Panc1 (cell line): ENCODE data around the gene BMX. TPM values are rescaled to one million over a fixed set of nuclear protein-coding genes. Genes with fewer than 3 reads are reported as not detected.

Experiments
- ATAC-seq: fragments of 200-7000 bp; cut with Tn5 transposase; 2 replicates; pipeline ENCODE4 v1.9.1; 2020; ENCODE audit warnings: mild to moderate bottlenecking, moderate library complexity
- BruUV-seq: library from RNA; stranded (reverse); fragments of 400-500 nt; replicated peaks from 2 replicates; lab custom pipeline; 2021; lab: Mats Ljungman, UMichigan
- CTCF ChIA-PET: fragments of 300-600 bp; sonication (Branson Sonifier 250); formaldehyde crosslinking; loops from one replicate; lab custom pipeline; 2022; ENCODE audit warnings: antibody characterized with exemption; lab: Charles Lee
- POLR2A ChIA-PET: fragments of 300-600 bp; sonication (Branson Sonifier 250); formaldehyde crosslinking; loops from one replicate; lab custom pipeline; 2022; ENCODE audit warnings: antibody characterized with exemption; lab: Charles Lee
- DNase-seq: peaks from one replicate; pipeline ENCODE4 v3.0.0-alpha.2; 2010; ENCODE audit warnings: low read depth, low spot score
- H3K27ac ChIP-seq: 2 replicates; pipeline ENCODE4 v1.5.1; 2011; ENCODE audit warnings: mild to moderate bottlenecking, low read length, inconsistent platforms
- H3K27me3 ChIP-seq: fragments of 200-500 bp; sonication (Bioruptor generic); 2 replicates; pipeline ENCODE4 v1.6.0; 2014; ENCODE audit warnings: low read length, inconsistent platforms; ENCODE audit not compliant: control insufficient read depth, insufficient read depth
- H3K36me3 ChIP-seq: fragments of 200-500 bp; sonication (Bioruptor generic); 2 replicates; pipeline ENCODE4 v1.5.1; 2014; ENCODE audit warnings: inconsistent platforms, mild to moderate bottlenecking, low read length, moderate library complexity; ENCODE audit not compliant: control insufficient read depth, insufficient read depth
- H3K4me1 ChIP-seq: 2 replicates; pipeline ENCODE4 v1.5.1; 2011; ENCODE audit warnings: inconsistent platforms, mild to moderate bottlenecking, low read length, moderate library complexity; ENCODE audit not compliant: control insufficient read depth, insufficient read depth
- H3K4me3 ChIP-seq, 2 experiments: 2 replicates each; pipeline ENCODE4 v1.5.1; 2011 to 2012; ENCODE audit warnings: low read depth in 2 of 2, low read length in 2 of 2, mild to moderate bottlenecking in 2 of 2, inconsistent platforms in 1 of 2, moderate library complexity in 1 of 2
- H3K9me3 ChIP-seq: fragments of 200-500 bp; sonication (Bioruptor generic); 2 replicates; pipeline ENCODE4 v1.5.1; 2014; ENCODE audit warnings: low read depth, mild to moderate bottlenecking, inconsistent platforms, low read length, moderate library complexity; ENCODE audit not compliant: control insufficient read depth, insufficient read depth
- POLR2AphosphoS5 ChIP-seq: IDR thresholded peaks from 2 replicates; pipeline ENCODE4 v1.6.1; 2012; ENCODE audit warnings: mild to moderate bottlenecking, low read depth, low read length, moderate library complexity
- SIN3A ChIP-seq: IDR thresholded peaks from 2 replicates; pipeline ENCODE4 v1.6.1; 2012; ENCODE audit warnings: low read depth, mild to moderate bottlenecking, low read length, moderate library complexity, borderline replicate concordance; ENCODE audit not compliant: insufficient read depth
- TCF7L2 ChIP-seq: IDR thresholded peaks from 2 replicates; pipeline ENCODE4 v1.6.1; 2011; ENCODE audit warnings: mild to moderate bottlenecking, low read depth, low read length, inconsistent platforms
- in situ Hi-C: cut with HindIII; loops from 2 replicates; pipeline ENCODE4 v1.10.0; 2016; ENCODE audit warnings: low sequenced_read_pairs, low pct_unique_long_range_greater_than_20kb
- intact Hi-C: fragments of 100-400 bp; cut with micrococcal nuclease; formaldehyde crosslinking; loops from one replicate; pipeline ENCODE4 v1.10.0; 2022; ENCODE audit not compliant: unreplicated experiment
- total RNA-seq: library from RNA; stranded (reverse); gene quantifications from one replicate; pipeline ENCODE4 v1.2.1, GENCODE V29; 2021; ENCODE audit not compliant: unreplicated experiment
- TF ChIP-seq, protein P1 (sequence below), 2 experiments: IDR thresholded peaks; 2 replicates each; pipeline ENCODE4 v1.6.1; 2011 to 2012; ENCODE audit warnings: low read depth in 2 of 2, control low read depth in 1 of 2, low read length in 1 of 2, mild to moderate bottlenecking in 1 of 2, moderate library complexity in 1 of 2; ENCODE audit not compliant: insufficient read depth in 1 of 2
- TF ChIP-seq, protein P2 (sequence below): fragments of 450-650 bp; IDR thresholded peaks from 2 replicates; pipeline ENCODE4 v1.5.1; 2017; ENCODE audit warnings: mild to moderate bottlenecking

The BMX gene
- total RNA-seq, 1 experiment from 2014 or later: not detected

DNA sequence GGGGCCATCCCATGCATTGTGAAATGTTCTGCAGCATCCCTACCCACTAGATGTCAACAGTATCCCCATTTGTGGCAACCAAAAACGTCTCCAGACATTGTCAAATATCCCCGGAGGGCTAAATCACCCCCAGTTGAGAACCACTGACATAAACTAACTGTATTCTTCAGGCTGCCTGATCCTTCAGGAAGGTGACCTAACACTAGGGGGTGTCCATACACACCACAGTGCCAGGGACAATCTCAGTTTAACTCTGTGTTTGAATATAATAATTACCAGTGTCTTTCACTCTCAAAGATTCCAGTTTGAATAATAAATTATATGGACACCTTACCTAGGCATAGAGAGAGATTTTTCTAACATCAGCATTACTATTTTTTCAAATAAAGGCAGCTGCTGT is 93.8 kb downstream of the BMX start:
- BruUV-seq: no TSS peak
- no peak for TF ChIP-seq TCF7L2
- TF ChIP-seq, protein P1, sequence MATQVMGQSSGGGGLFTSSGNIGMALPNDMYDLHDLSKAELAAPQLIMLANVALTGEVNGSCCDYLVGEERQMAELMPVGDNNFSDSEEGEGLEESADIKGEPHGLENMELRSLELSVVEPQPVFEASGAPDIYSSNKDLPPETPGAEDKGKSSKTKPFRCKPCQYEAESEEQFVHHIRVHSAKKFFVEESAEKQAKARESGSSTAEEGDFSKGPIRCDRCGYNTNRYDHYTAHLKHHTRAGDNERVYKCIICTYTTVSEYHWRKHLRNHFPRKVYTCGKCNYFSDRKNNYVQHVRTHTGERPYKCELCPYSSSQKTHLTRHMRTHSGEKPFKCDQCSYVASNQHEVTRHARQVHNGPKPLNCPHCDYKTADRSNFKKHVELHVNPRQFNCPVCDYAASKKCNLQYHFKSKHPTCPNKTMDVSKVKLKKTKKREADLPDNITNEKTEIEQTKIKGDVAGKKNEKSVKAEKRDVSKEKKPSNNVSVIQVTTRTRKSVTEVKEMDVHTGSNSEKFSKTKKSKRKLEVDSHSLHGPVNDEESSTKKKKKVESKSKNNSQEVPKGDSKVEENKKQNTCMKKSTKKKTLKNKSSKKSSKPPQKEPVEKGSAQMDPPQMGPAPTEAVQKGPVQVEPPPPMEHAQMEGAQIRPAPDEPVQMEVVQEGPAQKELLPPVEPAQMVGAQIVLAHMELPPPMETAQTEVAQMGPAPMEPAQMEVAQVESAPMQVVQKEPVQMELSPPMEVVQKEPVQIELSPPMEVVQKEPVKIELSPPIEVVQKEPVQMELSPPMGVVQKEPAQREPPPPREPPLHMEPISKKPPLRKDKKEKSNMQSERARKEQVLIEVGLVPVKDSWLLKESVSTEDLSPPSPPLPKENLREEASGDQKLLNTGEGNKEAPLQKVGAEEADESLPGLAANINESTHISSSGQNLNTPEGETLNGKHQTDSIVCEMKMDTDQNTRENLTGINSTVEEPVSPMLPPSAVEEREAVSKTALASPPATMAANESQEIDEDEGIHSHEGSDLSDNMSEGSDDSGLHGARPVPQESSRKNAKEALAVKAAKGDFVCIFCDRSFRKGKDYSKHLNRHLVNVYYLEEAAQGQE (IDR thresholded peaks at IDR 0.05; ENCODE audit: insufficient read depth in 1 of 2, low read depth in 2 of 2, low read length in 1 of 2): no peak
- TF ChIP-seq, protein P2, sequence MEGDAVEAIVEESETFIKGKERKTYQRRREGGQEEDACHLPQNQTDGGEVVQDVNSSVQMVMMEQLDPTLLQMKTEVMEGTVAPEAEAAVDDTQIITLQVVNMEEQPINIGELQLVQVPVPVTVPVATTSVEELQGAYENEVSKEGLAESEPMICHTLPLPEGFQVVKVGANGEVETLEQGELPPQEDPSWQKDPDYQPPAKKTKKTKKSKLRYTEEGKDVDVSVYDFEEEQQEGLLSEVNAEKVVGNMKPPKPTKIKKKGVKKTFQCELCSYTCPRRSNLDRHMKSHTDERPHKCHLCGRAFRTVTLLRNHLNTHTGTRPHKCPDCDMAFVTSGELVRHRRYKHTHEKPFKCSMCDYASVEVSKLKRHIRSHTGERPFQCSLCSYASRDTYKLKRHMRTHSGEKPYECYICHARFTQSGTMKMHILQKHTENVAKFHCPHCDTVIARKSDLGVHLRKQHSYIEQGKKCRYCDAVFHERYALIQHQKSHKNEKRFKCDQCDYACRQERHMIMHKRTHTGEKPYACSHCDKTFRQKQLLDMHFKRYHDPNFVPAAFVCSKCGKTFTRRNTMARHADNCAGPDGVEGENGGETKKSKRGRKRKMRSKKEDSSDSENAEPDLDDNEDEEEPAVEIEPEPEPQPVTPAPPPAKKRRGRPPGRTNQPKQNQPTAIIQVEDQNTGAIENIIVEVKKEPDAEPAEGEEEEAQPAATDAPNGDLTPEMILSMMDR: no peak; the same call in 1 of the 2 replicates
- no peak for TF ChIP-seq POLR2AphosphoS5
- no peak for TF ChIP-seq SIN3A
- no peak for DNase-seq
- Histone ChIP-seq H3K9me3 (no peaks in the 10 kb centered on the region), H3K27me3 (no peaks in the 10 kb centered on the region), H3K27ac (no peak overlapping the region), H3K4me1 (no peaks in the 10 kb centered on the region), H3K36me3 (no peaks in the 10 kb centered on the region), H3K4me3 (no peak overlapping the region)
- ChIA-PET POLR2A (no interaction called here), CTCF (no interaction called here)
- in situ Hi-C loops (no loop called here), intact Hi-C loops (no loop called here)
- ATAC-seq: no peak

- TF ChIP-seq TCF7L2 (no peak), POLR2AphosphoS5 (no peak), SIN3A (no peak)
- TF ChIP-seq, protein P2: no peak
- TF ChIP-seq, protein P1 (IDR thresholded peaks at IDR 0.05; ENCODE audit: insufficient read depth in 1 of 2, low read depth in 2 of 2, low read length in 1 of 2): no peak
- H3K27ac ChIP-seq: no peak overlapping the region
- H3K9me3 ChIP-seq: no peaks in the 10 kb centered on the region
- no peaks in the 10 kb centered on the region for H3K4me1 ChIP-seq
- H3K4me3 ChIP-seq: no peak overlapping the region
- ATAC-seq (no peak), DNase-seq (no peak)
- no peaks in the 10 kb centered on the region for H3K27me3 ChIP-seq
- intact Hi-C loops (no loop called here), in situ Hi-C loops (no loop called here)
- no peaks in the 10 kb centered on the region for H3K36me3 ChIP-seq
- ChIA-PET POLR2A (no interaction called here), CTCF (no interaction called here)
- no TSS peak for BruUV-seq
Observed at GRCh38 chrX:15598026-15598425, 97.4 kb downstream of the BMX start.
